ENCODE data around the gene FGF2.

FGF2 gene

DNA sequence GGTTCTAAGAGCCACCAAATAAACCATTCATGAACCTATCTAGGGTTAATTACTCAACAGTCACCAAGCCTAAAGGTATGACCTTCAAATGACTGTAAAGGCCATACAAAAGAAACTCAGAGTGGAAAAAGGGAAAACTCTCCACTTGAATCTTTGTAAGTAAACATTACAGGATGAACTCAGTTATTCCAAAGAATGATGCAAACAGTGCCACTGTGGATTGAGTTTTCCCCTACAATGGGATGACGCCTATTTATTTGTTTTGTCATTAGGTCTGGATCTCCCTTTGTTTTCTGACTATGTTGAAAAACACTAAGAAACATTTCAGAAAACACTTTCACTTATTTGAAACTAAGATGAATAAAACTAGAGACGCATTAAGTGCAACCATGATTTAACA is 83.1 kb downstream of the FGF2 start:
- intact Hi-C loops (cut with DNase I; ENCODE audit: low total_unique reads): loop anchor here (10.0 kb wide), 1 partner anchor 85 kb away; the partner anchor contains the start of gene FGF2
- H3K4me3 ChIP-seq: no peak overlapping the region
- TF ChIP-seq, protein P1, sequence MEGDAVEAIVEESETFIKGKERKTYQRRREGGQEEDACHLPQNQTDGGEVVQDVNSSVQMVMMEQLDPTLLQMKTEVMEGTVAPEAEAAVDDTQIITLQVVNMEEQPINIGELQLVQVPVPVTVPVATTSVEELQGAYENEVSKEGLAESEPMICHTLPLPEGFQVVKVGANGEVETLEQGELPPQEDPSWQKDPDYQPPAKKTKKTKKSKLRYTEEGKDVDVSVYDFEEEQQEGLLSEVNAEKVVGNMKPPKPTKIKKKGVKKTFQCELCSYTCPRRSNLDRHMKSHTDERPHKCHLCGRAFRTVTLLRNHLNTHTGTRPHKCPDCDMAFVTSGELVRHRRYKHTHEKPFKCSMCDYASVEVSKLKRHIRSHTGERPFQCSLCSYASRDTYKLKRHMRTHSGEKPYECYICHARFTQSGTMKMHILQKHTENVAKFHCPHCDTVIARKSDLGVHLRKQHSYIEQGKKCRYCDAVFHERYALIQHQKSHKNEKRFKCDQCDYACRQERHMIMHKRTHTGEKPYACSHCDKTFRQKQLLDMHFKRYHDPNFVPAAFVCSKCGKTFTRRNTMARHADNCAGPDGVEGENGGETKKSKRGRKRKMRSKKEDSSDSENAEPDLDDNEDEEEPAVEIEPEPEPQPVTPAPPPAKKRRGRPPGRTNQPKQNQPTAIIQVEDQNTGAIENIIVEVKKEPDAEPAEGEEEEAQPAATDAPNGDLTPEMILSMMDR (IDR thresholded peaks at IDR 0.05): no peak
- H3K9me3 ChIP-seq: no peaks in the 10 kb centered on the region
- H3K27me3 ChIP-seq: no peaks in the 10 kb centered on the region
- no peak for DNase-seq
- H3K36me3 ChIP-seq: peaks cover 0 to 8% (median 0%) of the 10 kb centered on the region in 3 donors
- no peak overlapping the region for H3K27ac ChIP-seq
- peaks cover 0 to 20% (median 0%) of the 10 kb centered on the region in 4 donors for H3K4me1 ChIP-seq

DNA sequence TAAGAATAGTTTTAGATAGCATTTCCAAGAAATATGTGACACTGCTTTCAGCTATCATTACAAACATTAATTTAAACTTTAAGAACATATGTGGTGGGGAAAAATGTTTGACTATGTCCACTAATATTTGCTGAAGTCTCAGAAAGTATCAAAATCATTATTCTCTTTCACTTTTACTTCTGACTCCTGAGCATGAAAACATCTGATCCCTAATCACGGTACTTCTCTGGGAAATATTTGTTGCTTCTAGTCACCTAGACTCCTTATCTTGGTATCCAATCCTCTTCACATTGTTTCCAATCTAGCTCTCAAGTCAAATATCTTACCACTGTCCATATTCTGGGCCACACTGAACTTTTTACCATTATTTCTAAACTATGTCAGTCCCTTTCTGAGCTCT is 85.0 kb downstream of the FGF2 start:
- Histone ChIP-seq H3K4me1 (peaks cover 0 to 20% (median 0%) of the 10 kb centered on the region in 4 donors), H3K36me3 (peaks cover 0 to 8% (median 0%) of the 10 kb centered on the region in 3 donors), H3K27ac (no peak overlapping the region), H3K27me3 (no peaks in the 10 kb centered on the region), H3K4me3 (no peak overlapping the region), H3K9me3 (no peaks in the 10 kb centered on the region)
- TF ChIP-seq, protein P1 (IDR thresholded peaks at IDR 0.05): no peak
- no peak for DNase-seq
- intact Hi-C loops (cut with DNase I; ENCODE audit: low total_unique reads): loop anchor here (10.0 kb wide), 1 partner anchor 87 kb away; the partner anchor contains the start of gene FGF2

DNA sequence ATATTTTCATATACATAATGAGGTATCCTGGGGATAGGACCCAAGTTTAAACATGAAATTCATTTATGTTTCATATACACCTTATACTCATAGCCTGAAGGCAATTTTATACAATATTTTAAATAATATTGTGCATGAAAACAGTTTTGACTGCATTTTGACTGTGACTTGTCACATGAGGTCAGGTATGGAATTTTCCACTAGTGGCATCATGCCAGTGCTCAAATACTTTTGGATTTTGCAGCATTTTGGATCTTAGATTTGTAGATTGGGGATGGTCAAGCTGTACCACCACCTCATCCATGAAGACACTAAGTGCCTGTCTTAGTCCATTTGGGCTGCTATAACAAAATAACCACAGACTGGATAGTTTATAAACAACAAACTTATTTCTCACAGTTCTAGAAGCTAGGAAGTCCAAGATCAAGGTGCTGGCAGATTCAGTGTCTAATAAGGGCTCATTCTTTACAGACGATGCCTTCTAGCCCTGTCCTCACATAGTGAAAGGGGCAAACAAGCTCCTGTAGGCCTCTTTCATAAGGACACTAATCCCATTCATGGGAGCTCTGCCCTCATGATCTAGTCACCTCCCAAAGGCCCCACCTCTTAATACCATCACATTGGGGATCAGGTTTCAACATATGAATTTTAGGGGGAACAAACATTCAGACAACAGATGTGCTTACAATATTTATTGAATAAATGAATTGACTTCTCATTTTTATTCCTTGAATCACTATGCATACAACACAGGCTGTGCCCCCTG is 86.4 kb downstream of the FGF2 start:
- intact Hi-C loops (cut with DNase I; ENCODE audit: low total_unique reads): loop anchor here (10.0 kb wide), 1 partner anchor 88 kb away; the partner anchor contains the start of gene FGF2
- TF ChIP-seq, protein P1 (IDR thresholded peaks at IDR 0.05): no peak
- Histone ChIP-seq H3K9me3 (no peaks in the 10 kb centered on the region), H3K27me3 (no peaks in the 10 kb centered on the region), H3K4me1 (peaks cover 0 to 20% (median 0%) of the 10 kb centered on the region in 4 donors), H3K4me3 (no peak overlapping the region), H3K36me3 (peaks cover 0 to 8% (median 0%) of the 10 kb centered on the region in 3 donors), H3K27ac (no peak overlapping the region)
- no peak for DNase-seq

DNA sequence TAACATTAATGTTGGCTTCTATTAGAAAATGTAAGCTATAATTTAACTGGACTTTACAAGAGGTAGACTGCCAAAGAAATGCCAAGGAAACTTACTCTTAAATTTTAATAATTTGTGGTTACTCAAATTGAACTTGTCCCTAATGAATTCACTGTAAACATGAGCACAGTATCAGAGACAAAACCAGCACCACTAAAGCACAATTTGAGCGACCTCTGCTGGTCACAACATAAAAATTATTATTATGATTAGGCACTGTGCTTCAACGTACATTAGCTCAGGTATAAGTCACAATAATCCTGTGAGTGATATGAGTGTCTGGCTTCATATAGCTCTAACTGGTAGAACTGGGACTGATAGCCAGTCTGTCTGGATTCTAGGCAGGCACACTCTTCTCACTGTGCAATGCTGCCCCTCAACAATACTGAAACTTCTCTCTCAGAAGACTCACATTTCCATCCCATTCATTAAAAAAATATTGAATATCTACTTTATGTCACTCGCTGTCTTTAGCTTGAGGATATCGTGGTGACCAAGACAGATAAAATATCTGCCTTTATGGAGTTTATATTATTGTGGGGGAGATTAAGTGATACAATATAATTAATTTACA is 87.8 kb downstream of the FGF2 start:
- peaks cover 0 to 8% (median 0%) of the 10 kb centered on the region in 3 donors for H3K36me3 ChIP-seq
- intact Hi-C loops (cut with DNase I; ENCODE audit: low total_unique reads): loop anchor here (10.0 kb wide), 1 partner anchor 90 kb away; the partner anchor contains the start of gene FGF2
- H3K27ac ChIP-seq: no peak overlapping the region
- DNase-seq: no peak
- no peaks in the 10 kb centered on the region for H3K9me3 ChIP-seq
- TF ChIP-seq, protein P1 (IDR thresholded peaks at IDR 0.05): peak; percentile 46 to 52
- no peaks in the 10 kb centered on the region for H3K27me3 ChIP-seq
- H3K4me3 ChIP-seq: no peak overlapping the region
- peaks cover 0 to 19% (median 0%) of the 10 kb centered on the region in 4 donors for H3K4me1 ChIP-seq

DNA sequence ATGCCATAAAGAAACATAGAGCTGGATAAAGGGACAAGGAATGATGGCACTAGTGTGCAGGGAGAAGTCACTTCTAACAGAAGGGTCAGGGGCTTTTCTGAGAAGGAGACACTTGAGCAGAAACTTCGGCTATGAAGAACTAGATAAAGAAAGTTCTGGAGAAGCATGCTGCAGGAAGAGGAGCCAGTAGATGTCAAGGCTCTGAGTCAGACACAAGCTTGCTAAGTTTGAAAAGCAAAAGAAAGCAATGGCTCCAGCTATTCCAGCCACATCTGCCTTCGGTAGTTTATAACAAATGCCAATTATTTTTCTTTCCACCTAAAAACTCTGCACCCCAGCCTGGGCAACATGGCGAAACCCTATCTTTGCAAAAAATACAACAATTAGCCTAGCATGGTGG is 88.3 kb downstream of the FGF2 start:
- no peak for DNase-seq
- peaks cover 0 to 8% (median 0%) of the 10 kb centered on the region in 3 donors for H3K36me3 ChIP-seq
- TF ChIP-seq, protein P1 (IDR thresholded peaks at IDR 0.05): no peak
- no peaks in the 10 kb centered on the region for H3K27me3 ChIP-seq
- H3K4me3 ChIP-seq: no peak overlapping the region
- no peaks in the 10 kb centered on the region for H3K9me3 ChIP-seq
- intact Hi-C loops (cut with DNase I; ENCODE audit: low total_unique reads): loop anchor here (10.0 kb wide), 1 partner anchor 90 kb away; the partner anchor contains the start of gene FGF2
- peaks cover 0 to 16% (median 0%) of the 10 kb centered on the region in 4 donors for H3K4me1 ChIP-seq
- no peak overlapping the region for H3K27ac ChIP-seq
